ENCODE data around the gene FGGY.

- no peak for TF ChIP-seq CTCF (IDR thresholded peaks at IDR 0.05)
- peak in 1 of 3 donors; percentile 9 for TF ChIP-seq POLR2A (IDR thresholded peaks at IDR 0.05)
Observed at GRCh38 chr1:59605184-59605583, 308.3 kb downstream of the FGGY start.

All from body of pancreas (tissue), 4 donors.